Stimulated activated CD8-positive, alpha-beta memory T cell treated with anti-CD3 and anti-CD28 coated beads, Interleukin-7, amount 100 ng/mL, for 48 hours (primary cell): ENCODE measurements around the gene PTPN14.
"Not testable (repeated sequence)": the region's sequence is repeated elsewhere in the genome, so short reads cannot be mapped to it uniquely, and the experiment has no call there.

Experiments
- DNase-seq, 2 donors: peaks; one replicate each; pipeline ENCODE4 v3.0.0-alpha.2; 2020; ENCODE audit warnings: low read depth in 1 of 2; ENCODE audit errors: extremely low read depth in 1 of 2

The PTPN14 gene

DNA sequence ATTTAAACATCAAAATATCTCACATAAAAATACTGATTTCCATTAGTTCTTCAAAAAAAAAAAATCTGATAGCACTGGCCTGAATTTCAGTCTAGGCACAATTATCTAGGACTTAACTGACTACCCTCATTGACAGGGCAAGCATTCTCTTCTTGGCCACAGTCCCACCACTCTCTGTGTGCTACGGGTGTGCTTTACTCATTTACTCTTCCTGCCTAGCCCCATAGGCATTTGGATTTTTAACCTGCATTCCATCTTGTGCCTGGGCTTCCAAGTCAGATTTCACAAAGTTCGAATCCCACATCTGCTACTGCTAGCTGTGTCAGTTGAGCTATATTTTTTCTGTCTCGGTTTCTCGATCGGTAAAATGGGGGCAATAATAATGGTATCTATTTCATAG is 38.0 kb downstream of the PTPN14 start:
- no peak for DNase-seq

DNA sequence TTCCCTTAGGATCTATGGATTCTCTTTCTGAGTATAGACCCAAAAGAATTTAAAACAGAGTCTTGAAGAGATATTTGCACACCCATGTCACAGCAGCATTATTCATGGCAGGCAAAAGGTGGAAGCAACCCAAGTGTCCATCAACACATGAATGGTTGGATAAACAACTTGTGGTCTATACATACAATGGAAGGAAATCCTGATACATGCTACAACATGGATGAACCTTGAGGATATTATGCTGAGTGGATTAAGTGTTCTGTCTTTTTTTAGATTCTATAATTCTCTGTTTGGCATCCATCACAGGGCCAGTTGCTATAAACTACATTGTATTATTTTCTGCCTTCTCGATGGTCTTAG is 39.8 kb downstream of the PTPN14 start:
- no peak for DNase-seq

DNA sequence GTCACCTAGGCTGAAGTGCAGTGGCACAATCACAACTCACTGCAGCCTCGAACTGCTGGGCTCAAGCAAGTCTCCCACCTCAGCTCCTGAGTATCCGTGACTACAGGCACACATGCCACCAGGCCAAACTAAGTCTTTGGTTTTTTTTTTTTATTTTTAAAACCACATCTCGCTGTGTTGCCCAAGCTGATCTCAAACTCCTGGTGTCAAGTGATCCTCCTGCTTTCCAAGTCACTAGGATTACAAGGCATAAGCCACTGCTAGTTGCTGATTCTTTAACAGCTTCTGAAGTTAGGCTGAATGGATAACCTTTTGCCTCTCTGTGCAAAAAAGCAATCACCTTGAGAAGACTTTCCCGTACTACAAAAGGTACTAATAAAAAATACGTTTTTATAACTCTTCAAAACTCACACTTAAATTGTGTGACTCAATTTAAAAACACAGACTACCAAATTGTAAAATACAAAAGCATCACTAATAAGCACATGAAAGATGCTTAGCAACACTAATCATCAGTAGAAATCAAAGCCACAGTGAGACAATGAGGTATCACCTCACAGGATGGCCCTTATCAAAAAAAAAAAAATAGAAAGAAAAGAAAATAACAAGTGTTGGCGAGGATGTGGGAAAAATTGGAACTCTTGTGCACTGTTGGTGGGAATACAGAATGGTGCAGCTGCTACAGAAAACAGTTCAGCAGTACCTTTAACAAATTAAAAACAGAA is 40.3 kb downstream of the PTPN14 start:
- DNase-seq = no peak

DNA sequence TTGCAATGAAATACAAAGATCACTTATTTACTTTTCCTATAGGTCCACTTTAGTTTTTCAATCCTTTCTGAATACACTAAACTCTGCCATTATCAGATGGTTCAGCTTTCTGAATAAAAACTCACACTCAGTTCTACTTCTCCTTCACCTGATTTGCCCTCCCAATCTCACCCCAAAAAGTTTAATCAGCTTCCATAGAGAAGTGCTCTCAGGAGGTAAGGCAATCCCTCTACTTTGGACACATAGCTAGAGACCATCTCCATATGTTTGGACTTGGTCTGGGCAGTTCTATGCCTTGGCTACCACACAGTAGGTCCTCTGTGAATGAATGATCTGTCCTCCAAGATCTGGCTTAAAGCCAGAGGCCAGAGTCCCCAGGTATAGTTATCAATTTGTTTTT is 40.9 kb downstream of the PTPN14 start:
- DNase-seq = no peak

DNA sequence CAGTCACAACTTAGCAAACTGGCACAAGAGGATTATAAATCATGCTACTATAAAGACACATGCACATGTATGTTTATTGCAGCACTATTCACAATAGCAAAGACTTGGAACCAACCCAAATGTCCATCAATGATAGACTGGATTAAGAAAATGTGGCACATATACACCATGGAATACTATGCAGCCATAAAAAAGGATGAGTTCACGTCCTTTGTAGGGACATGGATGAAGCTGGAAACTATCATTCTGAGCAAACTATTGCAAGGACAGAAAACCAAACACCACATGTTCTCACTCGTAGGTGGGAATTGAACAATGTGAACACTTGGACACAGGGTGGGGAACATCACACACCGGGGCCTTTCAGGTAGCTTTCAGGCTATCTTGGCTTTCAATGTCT is 41.8 kb downstream of the PTPN14 start:
- DNase-seq = not testable (repeated sequence)

DNA sequence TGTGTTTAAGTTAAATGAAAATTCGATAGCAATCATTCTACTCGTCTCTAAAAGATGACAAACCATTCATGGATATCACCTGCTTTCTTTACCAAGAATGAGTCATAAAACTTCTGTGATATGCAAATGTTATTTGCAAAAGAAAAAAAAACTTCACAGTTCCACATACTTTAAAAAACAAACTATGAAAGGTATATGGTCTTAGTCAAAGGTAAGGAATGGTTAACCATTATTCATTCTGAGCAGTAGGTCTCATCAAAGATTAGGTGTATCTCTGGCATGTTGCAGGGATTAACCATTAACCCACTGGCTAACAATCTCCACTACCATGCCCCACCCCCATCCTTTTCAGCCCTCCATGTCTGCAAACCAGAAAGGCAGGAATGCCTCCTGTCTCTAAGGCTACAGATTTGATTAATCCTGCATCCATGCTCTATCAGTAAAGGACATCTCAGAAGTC is 44.4 kb downstream of the PTPN14 start:
- no peak for DNase-seq

DNA sequence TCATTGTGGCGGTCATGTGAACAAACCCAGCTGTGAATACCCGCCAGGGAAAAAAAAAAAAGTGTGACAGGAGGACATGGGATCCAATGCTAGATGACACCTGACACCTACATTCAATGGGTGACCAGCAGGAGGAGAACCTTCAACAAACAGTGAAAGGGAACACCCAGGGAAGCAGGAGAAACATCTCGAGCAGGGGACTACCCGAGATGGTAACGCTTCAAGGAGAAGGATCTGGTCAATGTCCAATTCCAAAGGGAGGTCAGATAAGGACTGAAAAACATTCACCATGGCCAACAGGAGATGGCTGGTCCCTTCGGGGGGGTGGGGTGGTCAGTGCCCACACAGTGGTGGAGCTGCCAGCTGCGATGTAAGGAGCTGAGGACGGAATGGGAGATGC is 46.3 kb downstream of the PTPN14 start:
- no peak for DNase-seq

DNA sequence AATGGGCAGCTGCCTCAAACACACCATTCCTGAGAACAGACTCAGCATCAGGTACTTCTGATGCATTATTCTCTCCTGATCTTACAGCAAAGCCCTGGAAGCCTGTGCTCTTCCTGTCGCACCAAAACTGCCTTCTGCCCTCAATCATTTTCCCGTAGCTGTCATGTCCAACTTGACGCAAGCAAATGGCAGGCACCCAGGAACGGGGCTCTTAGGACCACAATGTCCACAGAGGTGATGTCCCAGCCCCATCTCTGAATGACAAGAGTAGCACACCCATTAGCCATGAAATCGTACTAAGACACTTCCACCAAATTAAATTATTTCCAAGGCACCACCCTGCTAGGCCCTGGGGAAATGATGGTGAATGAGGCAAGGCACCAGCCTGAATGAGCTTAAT is 47.1 kb downstream of the PTPN14 start:
- DNase-seq = no peak

DNA sequence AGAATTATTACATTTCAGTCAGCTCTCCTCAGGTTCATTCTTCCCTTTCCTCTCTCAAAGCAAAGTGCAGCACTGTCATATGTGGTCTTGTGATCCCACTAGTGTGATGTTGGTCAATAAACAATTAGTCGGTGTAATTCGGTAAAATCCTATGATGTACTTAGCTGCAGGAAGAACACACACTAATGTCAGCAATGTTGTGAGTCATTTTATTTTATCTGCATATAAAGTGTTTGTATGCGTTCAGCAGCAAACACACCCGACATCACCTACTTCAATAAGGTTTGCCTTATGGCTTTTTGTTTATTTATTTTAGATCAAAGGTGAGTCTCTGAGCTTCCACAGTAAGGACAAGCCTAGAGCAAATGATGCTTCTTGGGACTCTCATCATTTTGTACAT is 47.8 kb downstream of the PTPN14 start:
- DNase-seq = no peak

DNA sequence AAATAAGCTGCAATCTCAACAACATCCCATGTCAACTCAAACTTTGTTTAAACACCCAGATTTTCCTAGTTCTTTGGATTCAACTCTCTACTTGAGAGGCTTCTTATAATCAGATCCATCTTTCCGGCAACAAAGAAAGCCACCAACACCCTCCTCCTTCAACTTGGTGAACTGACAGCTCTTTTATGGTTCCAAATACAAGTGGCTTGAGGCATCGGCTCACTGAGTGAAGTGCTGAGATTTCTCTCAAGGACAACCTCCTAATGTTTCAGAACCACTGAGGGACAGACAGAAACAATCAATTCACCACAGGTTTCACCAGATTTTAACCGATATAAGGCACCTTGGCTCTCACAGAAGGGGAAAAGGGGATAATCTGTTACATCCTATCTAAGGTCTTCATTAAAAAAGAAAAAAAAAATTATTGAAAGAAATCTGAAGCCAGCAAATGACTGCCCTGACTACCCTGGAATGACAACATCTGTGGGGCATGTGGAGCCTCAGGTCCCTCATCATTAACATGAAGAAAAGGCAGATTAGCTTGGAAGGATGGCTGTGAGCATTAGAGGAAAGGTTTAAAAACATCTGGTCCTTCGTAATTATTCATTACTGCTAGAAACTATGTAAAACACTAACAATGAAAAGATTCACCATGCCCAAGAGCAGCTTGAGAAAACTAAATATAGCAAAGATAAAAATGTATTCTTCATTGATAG is 50.9 kb downstream of the PTPN14 start:
- DNase-seq = no peak

DNA sequence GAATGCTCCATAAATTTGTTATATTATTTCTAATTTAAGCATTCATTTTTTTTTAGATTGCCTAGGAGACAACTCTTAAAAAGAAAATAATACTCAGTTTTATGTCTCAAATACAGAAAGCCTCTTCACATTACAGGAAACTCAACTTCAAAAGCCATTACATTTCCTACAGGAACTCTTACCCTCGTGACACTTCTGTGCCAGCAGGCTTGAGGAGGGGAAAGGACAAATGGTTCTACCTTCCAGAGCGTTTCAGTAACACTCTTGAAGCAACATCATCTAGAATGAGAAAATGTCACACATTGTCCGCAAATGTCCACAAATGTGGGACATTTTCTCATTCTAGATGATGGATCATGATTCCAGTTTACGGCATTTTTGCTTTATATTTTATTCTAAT is 51.7 kb downstream of the PTPN14 start:
- DNase-seq = no peak

DNA sequence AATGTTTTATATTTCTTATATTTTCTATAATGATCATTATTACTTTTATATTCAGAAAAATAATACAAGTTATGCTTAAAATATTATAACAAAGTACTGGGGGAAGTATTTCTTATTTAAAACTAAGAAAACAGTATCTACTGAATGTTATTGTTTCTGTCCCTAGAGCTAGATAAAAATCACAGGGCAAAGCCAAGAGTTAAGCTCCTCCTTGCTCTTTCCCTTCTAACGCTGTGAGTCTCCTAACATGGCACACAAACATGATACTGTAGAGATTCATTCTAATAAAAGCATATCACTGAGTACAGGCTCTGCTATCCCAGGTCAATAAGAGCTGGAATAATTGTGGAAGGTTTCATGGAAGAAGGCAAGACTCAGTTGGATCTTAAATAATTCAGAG is 53.4 kb downstream of the PTPN14 start:
- no peak for DNase-seq

DNA sequence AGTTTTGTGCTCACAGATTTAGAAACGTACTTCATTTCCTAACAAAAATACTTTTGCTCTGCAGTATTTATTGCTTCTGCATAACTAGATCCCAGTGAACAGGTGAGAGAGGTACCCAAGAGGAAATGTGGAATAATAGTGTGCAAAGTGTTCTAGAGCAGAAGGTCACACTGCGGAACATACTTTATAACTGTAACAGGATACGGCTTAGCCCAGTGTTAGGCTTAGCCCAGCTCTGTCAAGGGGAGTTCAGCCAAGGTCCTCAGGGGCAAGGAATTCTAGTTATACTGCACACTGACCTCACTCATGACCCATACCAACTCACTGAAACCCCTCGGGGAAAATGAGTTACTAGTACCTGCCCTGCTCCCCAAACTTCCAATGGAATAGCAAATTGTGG is 55.3 kb downstream of the PTPN14 start:
- DNase-seq = no peak

DNA sequence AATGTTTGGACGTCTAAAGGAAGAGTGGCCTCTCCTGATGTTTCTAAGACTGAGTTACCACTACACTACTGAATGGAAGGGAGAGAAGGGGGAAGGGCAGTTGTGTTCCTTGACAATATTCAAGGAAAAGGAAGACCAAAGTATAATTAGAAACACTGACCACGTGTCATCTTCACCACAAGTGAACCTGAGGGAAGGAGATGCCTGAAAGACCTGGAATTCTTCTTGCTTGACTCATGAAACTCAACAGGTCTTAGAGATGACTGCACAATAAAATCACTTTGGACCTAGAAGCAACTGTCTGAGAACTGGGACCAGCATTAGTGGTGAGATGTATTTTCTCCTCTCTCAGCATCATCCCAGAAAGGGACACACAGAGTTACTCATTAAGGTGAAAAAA is 56.7 kb downstream of the PTPN14 start:
- DNase-seq = no peak

DNA sequence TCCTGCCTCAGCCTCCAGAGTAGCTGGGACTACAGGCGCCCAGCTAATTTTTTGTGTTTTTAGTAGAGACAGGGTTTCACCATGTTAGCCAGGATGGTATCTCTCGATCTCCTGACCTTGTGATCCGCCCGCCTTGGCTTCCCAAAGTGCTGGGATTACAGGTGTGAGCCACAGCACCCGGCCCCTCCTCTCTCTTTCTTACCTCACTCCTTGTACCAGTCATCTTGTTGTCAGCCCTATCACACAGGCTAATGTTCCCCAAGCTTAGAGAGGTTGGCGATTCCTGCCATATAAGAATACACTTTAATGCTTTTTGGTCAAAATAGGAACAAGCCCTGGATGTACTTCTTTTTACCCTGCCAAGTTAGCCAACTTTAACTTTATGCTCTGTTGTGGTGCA is 57.2 kb downstream of the PTPN14 start:
- not testable (repeated sequence) for DNase-seq

DNA sequence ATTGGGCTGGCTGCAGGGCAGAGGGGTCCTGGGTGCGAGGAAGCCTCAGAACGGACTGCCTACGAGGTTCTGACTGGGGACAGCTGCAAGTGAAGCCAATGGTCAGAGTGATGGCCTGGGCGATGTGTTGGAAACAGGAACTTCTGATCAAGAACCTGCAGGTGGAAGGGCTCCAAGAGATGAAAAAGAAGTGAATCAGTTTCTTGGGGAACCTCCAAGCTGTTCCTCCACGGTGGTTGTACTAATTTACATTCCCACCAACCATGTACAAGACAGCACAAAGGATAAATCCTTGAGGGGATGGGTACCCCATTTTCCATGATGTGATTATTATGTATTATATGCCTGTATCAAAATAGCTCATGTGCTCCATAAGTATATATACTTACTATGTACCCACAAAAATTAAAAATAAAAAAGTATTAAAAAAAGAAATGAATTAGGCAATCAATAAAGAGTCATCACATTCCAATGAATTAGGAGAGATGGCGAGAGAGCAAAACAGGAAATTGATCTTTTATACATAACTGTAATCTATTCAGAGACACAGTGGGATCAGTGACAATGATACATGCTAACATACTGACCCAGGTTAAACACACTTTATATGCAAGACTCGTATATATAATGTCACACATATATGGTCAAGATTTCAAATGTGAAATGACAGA is 58.1 kb downstream of the PTPN14 start:
- no peak for DNase-seq

DNA sequence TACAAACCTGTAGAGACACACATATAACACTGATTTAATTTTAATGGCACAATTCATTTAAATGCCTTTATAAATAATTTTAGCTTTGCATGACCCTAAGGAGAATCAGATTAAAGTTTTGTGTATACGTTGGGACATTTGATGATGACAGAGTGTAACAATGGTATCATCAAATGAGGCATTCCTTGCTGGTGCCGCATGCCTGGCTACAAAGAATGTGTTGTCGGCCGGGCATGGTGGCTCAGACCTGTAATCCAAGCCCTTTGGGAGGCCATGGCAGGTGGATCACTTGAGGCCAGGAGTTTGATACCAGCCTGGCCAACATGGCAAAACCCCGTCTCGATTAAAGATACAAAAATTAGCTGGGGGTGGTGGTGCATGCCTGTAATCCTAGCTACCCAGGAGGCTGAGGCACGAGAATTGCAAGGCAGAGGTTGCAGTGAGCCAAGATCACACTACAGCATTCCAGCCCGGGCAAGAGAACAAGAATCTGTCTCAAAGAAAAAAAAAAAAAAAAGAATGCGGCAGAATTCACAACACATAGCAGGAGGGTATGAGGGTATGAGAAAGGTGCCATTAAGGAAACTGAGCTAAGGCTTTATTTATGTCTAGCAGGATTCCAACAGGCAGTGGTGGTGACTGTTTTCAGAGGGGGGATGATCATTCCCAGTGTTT is 58.9 kb downstream of the PTPN14 start:
- no peak for DNase-seq

DNA sequence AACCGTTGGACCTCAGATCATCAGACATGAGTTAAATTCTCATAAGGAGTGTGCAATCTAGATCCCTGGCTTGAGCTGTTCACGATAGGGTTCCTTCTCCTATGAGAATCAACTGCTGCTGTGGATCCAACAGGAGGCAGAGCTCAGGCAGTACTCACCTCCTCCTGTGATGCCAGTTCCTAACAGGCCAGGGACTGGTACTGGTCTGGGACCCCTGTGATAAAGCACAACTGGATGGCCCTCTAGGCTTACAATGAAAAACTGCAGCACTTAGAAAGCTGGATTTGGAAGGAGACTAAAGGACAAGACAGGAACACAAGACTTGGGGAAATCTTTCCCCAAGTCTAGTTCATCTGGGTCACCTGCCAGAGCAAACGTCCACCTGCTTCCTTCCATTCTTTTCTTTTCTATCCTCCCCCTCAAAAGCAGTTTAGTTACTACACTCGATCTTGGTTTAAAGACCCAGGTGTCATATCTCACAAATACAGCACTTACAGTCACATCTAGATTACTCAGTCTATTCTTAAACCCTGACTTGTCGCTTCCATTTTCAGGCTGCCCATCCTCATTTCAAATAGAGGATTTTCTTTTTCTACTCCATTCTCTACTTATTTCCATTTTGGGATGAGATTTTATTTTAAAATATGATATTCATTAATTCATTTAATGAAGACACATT is 59.8 kb downstream of the PTPN14 start:
- no peak for DNase-seq

DNA sequence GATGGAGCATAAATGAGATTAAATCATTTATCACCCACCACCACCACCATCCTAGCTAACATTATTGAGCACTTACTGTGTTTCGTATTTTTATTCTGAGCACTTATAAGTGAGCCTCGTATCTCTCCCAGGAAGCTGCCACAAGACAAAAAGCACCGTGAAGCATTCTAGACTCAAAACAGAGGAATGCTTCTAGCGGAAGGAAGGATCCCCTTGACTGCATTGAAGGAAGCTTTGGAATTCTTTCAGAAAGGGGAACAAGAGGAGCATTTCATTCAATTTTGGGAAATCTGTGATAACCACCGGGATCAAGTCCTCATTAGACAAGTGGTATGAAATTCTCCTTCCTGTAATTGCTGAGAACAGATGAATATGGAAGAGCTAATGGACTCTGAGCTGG is 66.3 kb downstream of the PTPN14 start:
- no peak for DNase-seq

DNA sequence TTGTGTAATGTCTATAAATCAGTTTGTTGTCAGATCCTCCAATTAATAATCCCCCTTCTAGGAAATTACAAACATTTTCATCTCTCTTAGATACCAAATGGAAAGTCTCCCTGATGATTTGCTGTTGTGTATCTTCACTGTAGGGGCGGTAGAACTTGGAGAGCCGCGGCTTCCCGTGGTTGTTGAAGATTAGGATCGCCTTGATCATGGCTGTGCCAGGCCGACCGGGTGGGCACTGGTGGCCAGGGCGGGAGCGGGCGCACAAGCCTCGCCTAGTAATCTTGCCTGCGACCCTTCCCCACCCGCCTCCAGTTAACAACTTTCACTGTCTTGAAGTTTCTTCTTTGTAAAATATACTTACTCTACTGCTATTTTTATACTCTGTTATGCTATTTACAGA is 68.2 kb downstream of the PTPN14 start:
- DNase-seq = not testable (repeated sequence)
